HL-60 (cell line): ENCODE results near the gene OPRD1.
"Not testable (repeated sequence)": the region's sequence is repeated elsewhere in the genome, so short reads cannot be mapped to it uniquely, and the experiment has no call there.

Experiments
- TF ChIP-seq, protein P1 (sequence below): IDR thresholded peaks from 2 replicates; pipeline ENCODE4 v1.6.1; 2012; ENCODE audit warnings: low read depth; ENCODE audit not compliant: insufficient replicate concordance
- TF ChIP-seq, protein P2 (sequence below): IDR thresholded peaks from one replicate; pipeline ENCODE4 v1.5.1; 2011; ENCODE audit warnings: low read length, control low read depth, inconsistent platforms; ENCODE audit not compliant: insufficient read depth

DNA sequence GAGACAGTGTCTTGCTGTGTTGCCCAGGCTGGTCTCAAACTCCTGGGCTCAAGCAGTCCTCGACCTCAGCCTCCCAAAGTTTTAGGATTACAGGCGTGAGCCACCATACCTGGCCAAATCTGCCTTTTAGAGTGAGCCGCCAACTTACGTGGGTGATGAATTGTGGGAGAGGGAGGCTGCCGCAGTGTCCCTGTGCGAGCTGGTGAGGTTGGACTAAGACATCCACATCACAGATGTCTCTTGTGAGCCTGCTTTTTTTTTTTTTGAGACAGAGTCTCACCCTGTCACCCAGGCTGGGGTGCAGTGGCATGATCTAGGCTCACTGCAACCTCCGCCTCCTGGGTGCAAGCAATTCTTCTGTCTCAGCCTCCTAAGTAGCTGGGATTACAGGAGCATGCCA lies 42.4 kb downstream of the OPRD1 start:
- TF ChIP-seq, protein P1, sequence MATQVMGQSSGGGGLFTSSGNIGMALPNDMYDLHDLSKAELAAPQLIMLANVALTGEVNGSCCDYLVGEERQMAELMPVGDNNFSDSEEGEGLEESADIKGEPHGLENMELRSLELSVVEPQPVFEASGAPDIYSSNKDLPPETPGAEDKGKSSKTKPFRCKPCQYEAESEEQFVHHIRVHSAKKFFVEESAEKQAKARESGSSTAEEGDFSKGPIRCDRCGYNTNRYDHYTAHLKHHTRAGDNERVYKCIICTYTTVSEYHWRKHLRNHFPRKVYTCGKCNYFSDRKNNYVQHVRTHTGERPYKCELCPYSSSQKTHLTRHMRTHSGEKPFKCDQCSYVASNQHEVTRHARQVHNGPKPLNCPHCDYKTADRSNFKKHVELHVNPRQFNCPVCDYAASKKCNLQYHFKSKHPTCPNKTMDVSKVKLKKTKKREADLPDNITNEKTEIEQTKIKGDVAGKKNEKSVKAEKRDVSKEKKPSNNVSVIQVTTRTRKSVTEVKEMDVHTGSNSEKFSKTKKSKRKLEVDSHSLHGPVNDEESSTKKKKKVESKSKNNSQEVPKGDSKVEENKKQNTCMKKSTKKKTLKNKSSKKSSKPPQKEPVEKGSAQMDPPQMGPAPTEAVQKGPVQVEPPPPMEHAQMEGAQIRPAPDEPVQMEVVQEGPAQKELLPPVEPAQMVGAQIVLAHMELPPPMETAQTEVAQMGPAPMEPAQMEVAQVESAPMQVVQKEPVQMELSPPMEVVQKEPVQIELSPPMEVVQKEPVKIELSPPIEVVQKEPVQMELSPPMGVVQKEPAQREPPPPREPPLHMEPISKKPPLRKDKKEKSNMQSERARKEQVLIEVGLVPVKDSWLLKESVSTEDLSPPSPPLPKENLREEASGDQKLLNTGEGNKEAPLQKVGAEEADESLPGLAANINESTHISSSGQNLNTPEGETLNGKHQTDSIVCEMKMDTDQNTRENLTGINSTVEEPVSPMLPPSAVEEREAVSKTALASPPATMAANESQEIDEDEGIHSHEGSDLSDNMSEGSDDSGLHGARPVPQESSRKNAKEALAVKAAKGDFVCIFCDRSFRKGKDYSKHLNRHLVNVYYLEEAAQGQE = not testable (repeated sequence)
- TF ChIP-seq, protein P2, sequence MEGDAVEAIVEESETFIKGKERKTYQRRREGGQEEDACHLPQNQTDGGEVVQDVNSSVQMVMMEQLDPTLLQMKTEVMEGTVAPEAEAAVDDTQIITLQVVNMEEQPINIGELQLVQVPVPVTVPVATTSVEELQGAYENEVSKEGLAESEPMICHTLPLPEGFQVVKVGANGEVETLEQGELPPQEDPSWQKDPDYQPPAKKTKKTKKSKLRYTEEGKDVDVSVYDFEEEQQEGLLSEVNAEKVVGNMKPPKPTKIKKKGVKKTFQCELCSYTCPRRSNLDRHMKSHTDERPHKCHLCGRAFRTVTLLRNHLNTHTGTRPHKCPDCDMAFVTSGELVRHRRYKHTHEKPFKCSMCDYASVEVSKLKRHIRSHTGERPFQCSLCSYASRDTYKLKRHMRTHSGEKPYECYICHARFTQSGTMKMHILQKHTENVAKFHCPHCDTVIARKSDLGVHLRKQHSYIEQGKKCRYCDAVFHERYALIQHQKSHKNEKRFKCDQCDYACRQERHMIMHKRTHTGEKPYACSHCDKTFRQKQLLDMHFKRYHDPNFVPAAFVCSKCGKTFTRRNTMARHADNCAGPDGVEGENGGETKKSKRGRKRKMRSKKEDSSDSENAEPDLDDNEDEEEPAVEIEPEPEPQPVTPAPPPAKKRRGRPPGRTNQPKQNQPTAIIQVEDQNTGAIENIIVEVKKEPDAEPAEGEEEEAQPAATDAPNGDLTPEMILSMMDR = not testable (repeated sequence)
